HepG2 (cell line): ENCODE data around the gene IQGAP3. TPM values are rescaled to one million over a fixed set of nuclear protein-coding genes. Genes with fewer than 3 reads are reported as not detected.

Experiments
- FOXM1 ChIP-seq: sonication (generic); formaldehyde crosslinking; IDR thresholded peaks from 2 replicates; pipeline ENCODE4 v1.5.0; 2020; ENCODE audit warnings: missing genetic modification reagents
- JUNB ChIP-seq: sonication (generic); formaldehyde crosslinking; IDR thresholded peaks from 2 replicates; pipeline ENCODE4 v1.8.0; 2022; ENCODE audit warnings: missing genetic modification reagents, mild to moderate bottlenecking, borderline replicate concordance
- REXO4 ChIP-seq: sonication (generic); formaldehyde crosslinking; IDR thresholded peaks from 2 replicates; pipeline ENCODE4 v1.8.0; 2022; ENCODE audit warnings: missing genetic modification reagents, mild to moderate bottlenecking, borderline replicate concordance
- ZNF468 ChIP-seq: sonication (generic); formaldehyde crosslinking; IDR thresholded peaks from 2 replicates; pipeline ENCODE4 v1.8.0; 2022; ENCODE audit warnings: mild to moderate bottlenecking, moderate library complexity, missing genetic modification reagents
- ZNF75D ChIP-seq: sonication (generic); formaldehyde crosslinking; IDR thresholded peaks from 2 replicates; pipeline ENCODE4 v1.8.1; 2023; ENCODE audit warnings: missing genetic modification reagents, mild to moderate bottlenecking, borderline replicate concordance
- polyA plus RNA-seq, 8 experiments: library from polyadenylated mRNA; depleted of rRNA in 3 of 8; stranded (reverse) in 7 of 8; unstranded in 1 of 8; fragments of >200 nt; fragmentation: Illumina TruSeq in 4 of 8; extraction: Trizol in 4 of 8; gene quantifications; 2 replicates each; pipeline versions ENCODE4 v1.2.1 to v1.2.3, GENCODE V29; 2011 to 2016; ENCODE audit warnings: low read depth in 4 of 8, missing spikeins in 1 of 8, mixed read lengths in 1 of 8; ENCODE audit not compliant: insufficient read depth in 1 of 8
- total RNA-seq, 5 experiments: library from RNA; depleted of rRNA; stranded (reverse); fragments of >200 nt; fragmentation: Illumina TruSeq; extraction: Trizol; gene quantifications; 2 replicates each; pipeline ENCODE4 v1.2.3, GENCODE V29; 2016; ENCODE audit warnings: low read depth in 1 of 5
- TF ChIP-seq, protein P1 (sequence below): IDR thresholded peaks from 2 replicates; pipeline ENCODE4 v1.6.1; 2016; ENCODE audit warnings: control low read depth
- TF ChIP-seq, protein P2 (sequence below): sonication (generic); formaldehyde crosslinking; IDR thresholded peaks from 2 replicates; pipeline ENCODE4 v1.5.0; 2020; ENCODE audit warnings: mild to moderate bottlenecking, missing genetic modification reagents
- TF ChIP-seq, protein P3 (sequence below): sonication (generic); formaldehyde crosslinking; IDR thresholded peaks from 2 replicates; pipeline ENCODE4 v1.4.0; 2020; ENCODE audit warnings: missing genetic modification reagents

The IQGAP3 gene
- total and polyA plus RNA-seq, 2 of the 13 experiments (the other 11 are each of a cell fraction or from before 2014, with no cell fraction given) = 13.5 to 14.1 TPM

DNA sequence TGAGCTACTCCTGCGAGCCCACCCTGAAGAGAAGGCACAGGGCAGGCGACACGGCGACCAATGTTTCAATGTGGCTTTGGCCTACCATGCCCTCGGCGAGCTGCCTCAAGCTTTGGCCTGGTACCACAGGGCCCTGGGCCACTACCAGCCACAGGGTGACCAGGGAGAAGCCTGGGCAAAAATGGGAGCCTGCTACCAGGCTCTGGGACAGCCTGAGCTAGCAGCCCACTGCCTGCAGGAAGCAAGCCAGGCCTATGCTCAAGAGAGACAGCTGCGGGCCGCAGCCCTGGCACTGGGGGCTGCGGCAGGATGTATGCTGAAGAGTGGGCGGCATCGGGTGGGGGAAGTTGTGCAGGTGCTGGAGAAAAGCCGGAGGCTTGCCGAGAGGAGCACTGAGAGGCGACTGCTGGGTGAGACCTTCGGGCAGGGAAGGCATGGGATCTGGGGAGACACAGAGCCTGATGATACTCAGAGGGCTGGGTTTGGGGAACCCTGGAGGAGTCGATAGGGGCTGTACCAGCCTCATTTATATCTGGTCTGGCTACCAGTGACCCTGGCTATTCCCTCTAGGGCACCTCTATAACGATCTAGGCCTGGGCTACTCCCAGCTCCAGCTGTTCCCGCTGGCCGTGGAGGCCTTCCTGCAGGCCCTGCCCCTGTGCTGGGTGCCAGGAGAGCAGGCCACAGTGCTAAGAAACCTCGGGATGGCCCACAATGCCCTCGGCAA is 9.5 kb upstream of the IQGAP3 start (continued):
- TF ChIP-seq, protein P1, sequence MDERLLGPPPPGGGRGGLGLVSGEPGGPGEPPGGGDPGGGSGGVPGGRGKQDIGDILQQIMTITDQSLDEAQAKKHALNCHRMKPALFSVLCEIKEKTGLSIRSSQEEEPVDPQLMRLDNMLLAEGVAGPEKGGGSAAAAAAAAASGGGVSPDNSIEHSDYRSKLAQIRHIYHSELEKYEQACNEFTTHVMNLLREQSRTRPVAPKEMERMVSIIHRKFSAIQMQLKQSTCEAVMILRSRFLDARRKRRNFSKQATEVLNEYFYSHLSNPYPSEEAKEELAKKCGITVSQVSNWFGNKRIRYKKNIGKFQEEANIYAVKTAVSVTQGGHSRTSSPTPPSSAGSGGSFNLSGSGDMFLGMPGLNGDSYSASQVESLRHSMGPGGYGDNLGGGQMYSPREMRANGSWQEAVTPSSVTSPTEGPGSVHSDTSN (CRISPR knock-in tag) = no peak
- TF ChIP-seq JUNB (CRISPR knock-in tag) = no peak
- TF ChIP-seq, protein P2, sequence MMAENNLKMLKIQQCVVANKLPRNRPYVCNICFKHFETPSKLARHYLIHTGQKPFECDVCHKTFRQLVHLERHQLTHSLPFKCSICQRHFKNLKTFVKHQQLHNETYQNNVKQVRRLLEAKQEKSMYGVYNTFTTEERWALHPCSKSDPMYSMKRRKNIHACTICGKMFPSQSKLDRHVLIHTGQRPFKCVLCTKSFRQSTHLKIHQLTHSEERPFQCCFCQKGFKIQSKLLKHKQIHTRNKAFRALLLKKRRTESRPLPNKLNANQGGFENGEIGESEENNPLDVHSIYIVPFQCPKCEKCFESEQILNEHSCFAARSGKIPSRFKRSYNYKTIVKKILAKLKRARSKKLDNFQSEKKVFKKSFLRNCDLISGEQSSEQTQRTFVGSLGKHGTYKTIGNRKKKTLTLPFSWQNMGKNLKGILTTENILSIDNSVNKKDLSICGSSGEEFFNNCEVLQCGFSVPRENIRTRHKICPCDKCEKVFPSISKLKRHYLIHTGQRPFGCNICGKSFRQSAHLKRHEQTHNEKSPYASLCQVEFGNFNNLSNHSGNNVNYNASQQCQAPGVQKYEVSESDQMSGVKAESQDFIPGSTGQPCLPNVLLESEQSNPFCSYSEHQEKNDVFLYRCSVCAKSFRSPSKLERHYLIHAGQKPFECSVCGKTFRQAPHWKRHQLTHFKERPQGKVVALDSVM = no peak
- peak; percentile 47; the same call in 1 of the 2 replicates for TF ChIP-seq ZNF468 (CRISPR knock-in tag)
- 0 out of 2 replicates have a peak, but pooled peaks have one; percentile 17 for TF ChIP-seq FOXM1
- TF ChIP-seq, protein P3, sequence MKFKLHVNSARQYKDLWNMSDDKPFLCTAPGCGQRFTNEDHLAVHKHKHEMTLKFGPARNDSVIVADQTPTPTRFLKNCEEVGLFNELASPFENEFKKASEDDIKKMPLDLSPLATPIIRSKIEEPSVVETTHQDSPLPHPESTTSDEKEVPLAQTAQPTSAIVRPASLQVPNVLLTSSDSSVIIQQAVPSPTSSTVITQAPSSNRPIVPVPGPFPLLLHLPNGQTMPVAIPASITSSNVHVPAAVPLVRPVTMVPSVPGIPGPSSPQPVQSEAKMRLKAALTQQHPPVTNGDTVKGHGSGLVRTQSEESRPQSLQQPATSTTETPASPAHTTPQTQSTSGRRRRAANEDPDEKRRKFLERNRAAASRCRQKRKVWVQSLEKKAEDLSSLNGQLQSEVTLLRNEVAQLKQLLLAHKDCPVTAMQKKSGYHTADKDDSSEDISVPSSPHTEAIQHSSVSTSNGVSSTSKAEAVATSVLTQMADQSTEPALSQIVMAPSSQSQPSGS (CRISPR knock-in tag) = no peak
- TF ChIP-seq ZNF75D = no peak
- no peak for TF ChIP-seq REXO4 (CRISPR knock-in tag)
